ENCODE results near the gene PHETA1.
"Not testable (repeated sequence)": the region's sequence is repeated elsewhere in the genome, so short reads cannot be mapped to it uniquely, and the experiment has no call there.

Gene PHETA1

GRCh38 chr12:111349101-111349747 is 19.7 kb downstream of the PHETA1 start:
- DNase-seq (ENCODE audit: low spot score), result no peak

GRCh38 chr12:111347891-111348644 is 20.8 kb downstream of the PHETA1 start:
- DNase-seq (ENCODE audit: low spot score), result no peak

GRCh38 chr12:111344254-111344875 is 24.5 kb downstream of the PHETA1 start:
- no peak for DNase-seq (ENCODE audit: low spot score)

GRCh38 chr12:111343181-111343580 is 25.7 kb downstream of the PHETA1 start:
- no peak for DNase-seq (ENCODE audit: low spot score)

- no peak for DNase-seq (ENCODE audit: low spot score)
Observed at GRCh38 chr12:111342376-111342775, 26.5 kb downstream of the PHETA1 start.

- no peak for DNase-seq (ENCODE audit: low spot score)
Observed at GRCh38 chr12:111341426-111342065, 27.3 kb downstream of the PHETA1 start.

GRCh38 chr12:111340680-111341079 is 28.2 kb downstream of the PHETA1 start:
- not testable (repeated sequence) for DNase-seq (ENCODE audit: low spot score)

GRCh38 chr12:111340231-111340630 is 28.7 kb downstream of the PHETA1 start:
- no peak for DNase-seq (ENCODE audit: low spot score)

GRCh38 chr12:111339321-111339938 is 29.5 kb downstream of the PHETA1 start:
- DNase-seq (ENCODE audit: low spot score), result no peak

- no peak for DNase-seq (ENCODE audit: low spot score)
Observed at GRCh38 chr12:111338096-111338495, 30.8 kb downstream of the PHETA1 start.

- DNase-seq (ENCODE audit: low spot score), result no peak
Observed at GRCh38 chr12:111337371-111337770, 31.5 kb downstream of the PHETA1 start.

- not testable (repeated sequence) for DNase-seq (ENCODE audit: low spot score)
Observed at GRCh38 chr12:111336411-111336810, 32.5 kb downstream of the PHETA1 start.

- no peak for DNase-seq (ENCODE audit: low spot score)
Observed at GRCh38 chr12:111335811-111336210, 33.1 kb downstream of the PHETA1 start.

- DNase-seq (ENCODE audit: low spot score), result not testable (repeated sequence)
Observed at GRCh38 chr12:111335301-111335700, 33.6 kb downstream of the PHETA1 start.

GRCh38 chr12:111334393-111334915 is 34.4 kb downstream of the PHETA1 start:
- DNase-seq (ENCODE audit: low spot score), result no peak

GRCh38 chr12:111330800-111331752 is 37.8 kb downstream of the PHETA1 start:
- DNase-seq (ENCODE audit: low spot score), result peak; percentile 74

GRCh38 chr12:111328138-111328537 is 40.8 kb downstream of the PHETA1 start:
- DNase-seq (ENCODE audit: low spot score), result no peak

GRCh38 chr12:111327474-111327873 is 41.4 kb downstream of the PHETA1 start:
- DNase-seq (ENCODE audit: low spot score), result no peak

- peak; percentile 47 for DNase-seq (ENCODE audit: low spot score)
Observed at GRCh38 chr12:111322336-111323250, 46.3 kb downstream of the PHETA1 start.

GRCh38 chr12:111321317-111321716 is 47.6 kb downstream of the PHETA1 start:
- DNase-seq (ENCODE audit: low spot score), result no peak

Data from GM03348 (cell line).